Measurements from ENCODE around the gene HSPA14.
"Not testable (repeated sequence)": the region's sequence is repeated elsewhere in the genome, so short reads cannot be mapped to it uniquely, and the experiment has no call there.

The HSPA14 gene, protein sequence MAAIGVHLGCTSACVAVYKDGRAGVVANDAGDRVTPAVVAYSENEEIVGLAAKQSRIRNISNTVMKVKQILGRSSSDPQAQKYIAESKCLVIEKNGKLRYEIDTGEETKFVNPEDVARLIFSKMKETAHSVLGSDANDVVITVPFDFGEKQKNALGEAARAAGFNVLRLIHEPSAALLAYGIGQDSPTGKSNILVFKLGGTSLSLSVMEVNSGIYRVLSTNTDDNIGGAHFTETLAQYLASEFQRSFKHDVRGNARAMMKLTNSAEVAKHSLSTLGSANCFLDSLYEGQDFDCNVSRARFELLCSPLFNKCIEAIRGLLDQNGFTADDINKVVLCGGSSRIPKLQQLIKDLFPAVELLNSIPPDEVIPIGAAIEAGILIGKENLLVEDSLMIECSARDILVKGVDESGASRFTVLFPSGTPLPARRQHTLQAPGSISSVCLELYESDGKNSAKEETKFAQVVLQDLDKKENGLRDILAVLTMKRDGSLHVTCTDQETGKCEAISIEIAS

DNA sequence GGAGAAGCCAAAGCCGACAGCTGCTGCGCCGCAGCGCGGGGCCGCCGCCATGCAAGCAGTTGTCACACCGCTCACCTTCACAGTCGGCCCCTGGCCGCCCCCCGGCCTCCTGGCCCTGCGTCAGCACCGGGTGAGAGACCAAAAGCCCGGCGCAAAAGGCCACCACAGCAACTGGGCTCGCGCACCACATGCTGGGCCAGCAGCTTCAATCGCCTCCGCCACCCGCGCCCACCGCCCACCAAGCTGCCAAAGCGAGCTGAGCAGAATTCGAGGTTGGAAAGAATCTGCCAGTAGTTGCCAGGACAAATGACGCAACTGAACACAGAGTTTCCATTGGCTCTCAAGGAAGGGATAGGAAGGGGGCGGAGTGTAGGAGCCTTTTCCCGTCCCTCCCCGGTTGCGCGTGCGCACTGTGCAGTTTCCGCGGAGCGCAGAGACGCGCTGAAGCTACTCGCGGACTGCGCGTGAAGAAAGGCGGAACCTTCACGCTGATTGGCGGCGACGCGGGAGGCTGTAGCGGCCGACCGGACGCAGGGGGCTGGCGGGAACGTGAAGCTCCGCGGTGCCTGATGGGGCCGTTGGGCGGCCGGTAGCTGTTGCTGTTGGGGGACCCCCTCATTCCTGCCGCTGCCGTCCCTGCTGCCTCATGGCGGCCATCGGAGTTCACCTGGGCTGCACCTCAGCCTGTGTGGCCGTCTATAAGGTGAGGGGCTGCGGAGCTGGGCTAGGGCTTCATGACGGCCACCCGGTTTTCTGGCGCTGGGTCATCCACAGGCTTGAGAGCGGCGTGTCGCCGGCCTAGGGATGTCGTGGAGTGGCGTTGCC lies at the start of gene HSPA14, which contains the start of the genes CDNF and MSANTD7:
TSS of gene HSPA14 (plus strand) at position 550 of the 825 bp plus-strand sequence. CDS start at position 647, 97 bp downstream.
TSS of gene CDNF (minus strand) at position 281 of the 825 bp plus-strand sequence. CDS start at position 190, 91 bp downstream.
TSS of gene MSANTD7 (plus strand) at position 550 of the 825 bp plus-strand sequence. CDS start 3,979 bp downstream, outside the sequence.
- peak; percentile 99 for DNase-seq

DNA sequence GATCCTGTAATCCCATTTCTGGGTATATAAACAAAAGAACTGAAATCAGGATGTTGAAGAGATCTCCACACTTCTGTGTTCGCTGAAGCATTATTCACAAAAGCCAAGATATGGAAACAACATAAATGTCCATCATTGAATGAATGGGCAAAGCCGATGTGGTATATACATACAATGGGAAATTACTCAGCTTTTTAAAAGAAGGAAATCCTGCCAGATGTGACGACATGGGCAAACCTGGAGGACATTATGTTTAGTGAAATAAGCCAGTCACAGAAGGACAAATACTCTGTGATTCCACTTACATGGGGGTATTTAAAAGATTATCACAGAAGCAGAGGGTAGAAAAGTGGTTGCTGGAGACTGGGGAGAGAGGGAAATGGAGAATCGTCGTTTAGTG lies 39.5 kb upstream of the HSPA14 start:
- no peak for DNase-seq

DNA sequence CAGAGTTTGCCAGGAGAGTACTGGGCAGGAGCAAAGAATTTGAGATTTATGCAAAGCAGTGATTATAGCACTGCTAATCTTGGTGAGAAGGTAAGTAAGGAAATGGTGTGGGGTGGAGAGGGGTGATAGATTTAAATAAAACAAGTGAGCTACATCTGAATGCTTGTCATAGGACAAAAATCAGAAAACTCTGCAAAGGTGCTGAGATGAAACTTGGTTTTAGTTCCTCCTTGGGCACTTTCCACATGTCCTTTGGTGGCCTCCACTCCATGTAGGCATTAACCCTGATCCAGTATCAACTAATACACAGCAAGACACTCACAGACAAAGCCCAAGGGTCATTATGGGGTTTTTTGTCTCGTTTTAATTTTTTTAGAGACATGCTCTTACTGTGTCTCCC lies 37.7 kb upstream of the HSPA14 start:
- no peak for DNase-seq

DNA sequence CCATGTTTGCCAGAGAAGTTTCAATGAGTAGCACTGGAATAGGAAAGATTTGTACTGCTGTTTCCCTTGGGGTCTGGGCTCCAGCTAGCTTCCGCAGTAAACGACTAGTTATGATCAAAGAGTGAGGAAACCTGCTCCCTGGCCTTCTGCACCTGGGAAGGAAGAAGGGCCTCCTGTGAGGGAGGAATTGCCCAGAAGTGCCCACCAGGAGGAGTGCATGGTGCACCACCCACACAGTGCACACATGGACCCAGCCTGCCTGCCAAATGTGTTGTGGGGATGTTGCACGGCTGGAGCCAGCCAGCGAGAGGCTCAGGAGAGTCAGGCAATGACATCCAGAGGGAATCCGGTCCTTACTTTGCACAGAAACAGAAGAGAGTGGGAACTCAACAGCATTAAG lies 36.4 kb upstream of the HSPA14 start:
- DNase-seq = no peak

DNA sequence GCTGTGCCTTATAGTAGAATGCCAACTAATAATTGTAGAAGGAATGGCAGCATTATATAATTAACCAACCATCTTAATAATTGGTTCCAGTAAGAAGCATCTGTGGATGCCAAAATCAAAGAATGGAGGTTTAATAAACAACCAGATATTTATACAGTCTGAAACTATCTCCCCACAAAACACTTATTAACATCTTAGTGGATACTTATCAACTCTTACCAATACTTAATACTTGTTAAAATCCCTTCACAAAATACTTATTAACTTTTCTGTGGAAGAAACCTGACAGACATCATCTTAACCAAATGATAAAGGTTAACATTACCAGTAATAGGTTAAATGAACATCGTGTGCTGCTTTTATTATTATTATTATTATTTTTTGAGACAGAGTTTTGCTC lies 34.3 kb upstream of the HSPA14 start:
- DNase-seq = no peak

DNA sequence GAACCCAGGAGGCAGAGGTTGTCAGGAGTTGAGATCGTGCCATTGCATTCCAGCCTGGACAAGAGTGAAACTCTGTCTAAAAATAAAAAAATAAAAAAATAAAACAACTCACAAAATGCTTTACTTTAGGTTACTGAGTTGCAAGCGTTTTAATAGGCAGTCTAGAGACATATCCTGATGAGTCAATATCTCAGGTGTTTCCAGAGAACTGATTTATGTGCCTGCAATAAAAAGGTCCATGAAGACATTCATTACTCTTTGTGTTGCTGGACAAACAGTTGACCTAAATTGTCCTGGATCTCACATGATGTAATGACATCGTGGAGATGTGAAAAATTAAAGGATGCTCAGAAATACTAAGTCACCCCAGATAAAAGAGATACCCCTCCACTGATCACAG lies 31.8 kb upstream of the HSPA14 start:
- no peak for DNase-seq

DNA sequence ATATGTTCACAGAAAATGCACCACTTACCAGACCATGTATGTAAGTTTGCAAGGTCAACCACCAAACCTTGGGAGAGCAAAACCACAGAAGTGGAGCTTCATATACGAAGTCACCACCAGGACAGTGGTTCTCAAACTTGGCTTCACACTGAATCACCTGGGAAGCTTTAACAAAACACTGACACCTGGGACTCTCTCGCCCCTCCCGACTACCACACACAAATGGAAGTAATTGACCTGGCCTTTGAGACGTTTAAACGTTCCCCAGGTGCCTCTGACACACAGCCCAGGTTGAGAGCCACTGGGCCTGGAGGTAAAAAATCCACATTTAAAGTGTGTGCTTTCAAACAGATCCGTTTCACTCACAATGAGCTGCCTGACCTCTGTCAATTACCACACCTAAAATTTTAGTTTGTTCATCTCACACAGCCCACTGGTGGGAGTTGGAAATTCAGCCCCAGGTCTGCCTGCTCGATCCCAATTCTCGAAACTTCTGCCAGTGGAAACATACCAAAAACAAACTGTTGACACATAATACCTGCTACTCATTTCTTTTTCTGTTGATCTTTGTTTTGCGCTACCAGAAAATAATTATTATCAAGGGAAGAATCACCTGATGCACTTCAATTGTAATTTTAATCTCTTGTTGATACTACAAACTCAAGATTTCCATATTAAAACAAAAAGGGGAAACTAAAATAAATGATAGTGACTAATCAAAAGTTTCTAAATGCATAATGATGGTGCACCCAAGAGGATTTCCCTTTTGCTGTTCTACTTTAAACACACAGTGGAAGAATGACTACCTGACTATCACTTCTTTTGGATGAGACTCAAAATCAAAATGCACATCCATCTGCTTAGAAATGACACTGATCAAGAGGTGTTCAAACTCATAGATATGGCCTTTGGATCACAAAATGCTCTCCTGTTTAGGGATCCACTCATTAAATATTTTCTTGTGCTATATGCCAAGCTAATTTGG lies 26.8 kb upstream of the HSPA14 start:
- no peak for DNase-seq

DNA sequence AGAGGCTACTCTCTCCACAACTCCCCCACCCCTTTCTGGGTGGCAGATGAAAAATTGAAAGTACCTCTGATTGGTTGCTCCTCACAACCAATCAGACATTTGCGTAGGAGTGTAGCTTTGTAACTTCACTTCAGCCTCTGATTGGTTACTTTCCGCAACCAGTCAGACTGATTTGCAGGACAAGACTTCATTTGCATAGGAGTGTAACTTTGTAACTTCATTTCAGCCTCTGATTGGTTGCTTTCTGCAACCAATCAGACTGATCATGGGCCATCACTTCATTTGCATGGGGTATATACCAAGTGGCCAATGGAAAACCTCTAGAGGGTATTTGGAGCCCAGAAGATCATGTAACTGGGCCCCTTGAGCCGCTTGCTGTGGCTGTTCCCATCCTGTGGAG lies 25.8 kb upstream of the HSPA14 start:
- DNase-seq = no peak

DNA sequence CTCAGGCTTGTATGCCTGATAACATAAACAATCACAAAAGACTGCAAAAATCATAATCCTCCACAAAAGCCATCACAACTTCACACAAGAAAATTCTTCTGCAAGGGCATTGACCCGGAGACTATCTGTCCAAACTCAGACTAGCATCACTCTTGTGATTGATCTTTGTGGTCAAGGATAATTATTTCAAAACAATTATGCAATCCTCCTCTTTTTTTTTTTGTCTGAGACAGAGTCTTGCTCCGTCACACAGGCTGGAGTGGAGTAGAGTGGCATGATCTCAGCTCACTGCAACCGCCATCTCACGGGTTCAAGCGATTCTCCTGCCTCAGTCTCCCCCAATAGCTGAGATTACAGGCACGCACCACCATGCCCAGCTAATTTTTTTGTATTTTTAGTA lies 22.4 kb upstream of the HSPA14 start:
- no peak for DNase-seq

DNA sequence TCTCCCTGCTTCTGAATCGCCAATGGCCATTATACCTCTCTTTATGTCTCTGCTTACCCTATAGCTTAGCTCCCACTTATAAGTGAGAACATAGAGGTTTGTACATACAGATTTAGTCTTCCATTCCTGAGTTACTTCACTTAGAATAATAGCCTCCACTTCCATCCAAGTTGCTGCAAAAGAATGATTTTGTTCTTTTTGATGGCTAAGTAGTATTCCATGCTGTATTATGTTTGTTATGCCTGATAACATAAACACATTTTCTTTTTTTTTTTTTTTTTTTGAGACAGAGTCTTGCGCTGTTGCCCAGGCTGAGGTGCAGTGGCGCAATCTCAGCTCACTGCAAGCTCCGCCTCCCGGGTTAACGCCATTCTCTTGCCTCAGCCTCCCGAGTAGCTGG lies 21.4 kb upstream of the HSPA14 start:
- DNase-seq = not testable (repeated sequence)

DNA sequence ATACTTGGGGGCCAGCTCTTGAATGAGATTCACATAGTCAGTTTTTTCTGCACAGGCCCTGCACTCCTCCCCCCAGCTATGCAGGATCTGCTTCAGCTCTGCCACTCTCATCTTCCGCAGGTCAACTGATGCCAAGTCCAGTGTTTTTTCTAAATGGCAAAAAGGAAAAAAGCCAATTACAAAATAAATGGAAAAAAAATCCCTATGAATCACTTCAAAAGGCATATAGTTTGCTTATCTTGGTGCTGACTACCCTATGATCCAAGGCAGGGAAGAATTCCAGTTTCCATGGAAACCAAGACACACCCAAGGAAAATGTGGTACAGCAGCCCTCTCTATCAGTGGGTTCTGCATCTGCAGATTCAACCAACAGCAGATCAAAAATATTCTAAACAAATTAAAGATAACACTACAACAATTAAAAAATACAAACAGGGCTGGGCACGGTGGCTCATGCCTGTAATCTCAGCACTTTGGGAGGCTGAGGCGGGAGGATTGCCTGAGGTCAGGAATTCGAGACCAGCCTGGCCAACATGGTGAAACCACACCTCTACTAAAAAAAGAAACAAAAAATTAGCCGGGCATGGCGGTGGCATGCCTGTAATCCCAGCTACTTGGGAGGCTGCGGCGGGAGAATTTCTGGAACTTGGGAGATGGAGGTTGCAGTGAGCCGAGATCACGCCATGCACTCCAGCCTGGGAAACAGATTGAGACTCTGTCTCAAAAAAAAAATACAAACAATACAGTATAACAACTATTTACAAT lies 17.9 kb upstream of the HSPA14 start:
- no peak for DNase-seq

DNA sequence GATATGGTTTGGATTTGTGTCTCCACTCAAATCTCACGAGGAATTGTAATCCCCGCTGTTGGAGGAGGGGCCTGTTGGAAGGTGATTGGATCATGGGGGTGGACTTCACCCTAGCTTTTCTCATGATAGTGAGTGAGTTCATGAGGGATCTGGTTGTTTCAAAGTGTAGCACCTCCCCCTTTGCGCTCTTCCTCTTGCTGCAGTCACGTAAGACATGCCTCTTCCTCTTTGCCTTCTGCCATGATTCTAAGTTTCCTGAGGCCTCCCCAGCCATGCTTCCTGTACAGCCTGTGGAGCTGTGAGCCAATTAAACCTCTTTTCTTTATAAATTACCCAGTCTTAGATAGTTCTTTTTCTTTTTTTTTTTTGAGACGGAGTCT lies 17.3 kb upstream of the HSPA14 start:
- DNase-seq = no peak

DNA sequence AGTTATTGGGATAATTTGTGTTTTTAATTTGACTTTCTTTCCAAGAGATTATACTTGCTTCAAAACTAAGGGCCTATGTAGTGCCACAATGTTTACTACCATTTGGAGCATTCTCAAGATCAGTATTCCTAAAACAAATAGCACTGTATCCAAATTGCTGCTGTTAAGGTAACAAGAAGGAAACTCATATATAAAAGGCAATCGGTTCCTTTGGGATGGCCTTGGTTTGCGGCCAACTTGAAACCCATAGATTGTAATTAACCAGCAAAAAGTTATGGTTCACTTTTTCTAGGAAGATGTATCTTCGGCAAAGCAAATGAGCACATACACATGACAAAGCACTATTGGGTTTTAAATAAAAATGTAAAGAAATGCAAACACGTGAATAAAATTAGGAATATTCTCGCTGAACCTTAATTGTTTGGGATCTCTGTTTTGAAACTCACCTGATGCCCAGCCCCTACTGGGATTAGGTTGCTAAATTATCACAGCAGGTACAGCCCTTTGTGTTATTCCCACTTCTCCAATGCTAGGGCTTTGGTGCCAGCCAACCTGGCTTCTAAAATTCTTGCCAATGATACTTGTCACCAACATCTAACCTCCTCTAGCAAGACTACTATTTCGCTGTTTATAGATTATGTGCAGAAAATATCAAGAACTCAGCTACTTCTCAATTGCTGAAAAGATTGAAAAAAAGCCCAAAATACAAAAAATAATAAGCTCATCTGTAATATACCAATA lies 16.3 kb upstream of the HSPA14 start:
- DNase-seq = no peak

DNA sequence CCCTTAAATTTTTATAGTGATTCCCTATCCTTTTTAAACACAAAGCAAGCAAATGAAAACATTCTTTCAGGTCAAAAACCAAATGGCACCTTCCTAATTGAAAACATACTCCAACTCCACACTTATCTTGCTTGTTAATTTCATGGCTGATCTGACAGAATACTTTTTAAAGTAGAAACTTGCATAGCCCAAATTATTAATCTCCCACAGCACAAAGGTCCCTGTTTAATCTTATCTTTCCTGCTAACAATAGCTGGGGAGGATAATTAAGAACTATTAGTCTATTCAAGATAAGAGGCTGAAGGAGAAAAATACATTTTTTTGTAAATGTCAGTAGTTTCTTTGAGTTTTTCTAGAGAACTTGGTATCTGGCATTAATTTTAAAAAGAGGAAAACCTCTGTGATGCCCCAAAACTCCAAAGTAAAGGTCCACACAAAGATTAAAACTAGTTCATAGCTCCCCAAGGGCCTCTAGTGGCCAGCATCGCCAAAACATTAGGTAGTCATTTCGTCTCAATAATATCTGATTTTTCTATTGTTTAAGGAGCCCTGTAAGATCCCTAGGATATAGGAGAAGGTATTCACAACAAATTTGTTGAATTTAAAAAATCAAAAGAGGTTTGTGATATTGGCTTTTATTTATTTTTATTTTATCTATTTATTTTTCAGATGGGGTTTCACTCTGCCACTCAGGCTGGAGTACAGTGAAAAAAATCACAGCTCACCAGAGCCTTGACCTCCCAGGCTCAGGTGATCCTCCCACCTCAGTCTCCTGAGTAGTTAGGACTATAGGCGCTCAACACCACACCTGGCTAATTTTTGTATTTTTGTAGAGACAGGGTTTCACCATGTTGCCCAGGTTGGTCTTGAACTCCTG lies 15.0 kb upstream of the HSPA14 start:
- peak; percentile 53 for DNase-seq

DNA sequence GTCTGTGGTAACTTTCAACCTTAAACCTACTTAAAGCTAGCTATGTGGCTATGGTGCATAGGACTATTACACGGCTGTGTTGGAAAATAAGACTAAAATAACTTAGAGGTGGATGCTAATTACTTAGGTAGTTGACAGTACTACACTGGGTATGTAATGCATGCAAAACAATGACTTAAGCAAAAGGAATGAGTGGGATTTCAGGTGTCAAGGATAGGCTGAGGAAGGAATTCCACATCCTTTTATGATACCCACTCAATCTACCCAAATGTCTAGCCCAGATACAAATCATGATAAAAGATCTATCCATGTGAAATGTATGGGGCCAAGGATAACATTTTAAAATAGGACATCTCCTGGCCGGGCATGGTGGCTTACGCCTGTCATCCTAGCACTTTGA lies 14.1 kb upstream of the HSPA14 start:
- DNase-seq = no peak

DNA sequence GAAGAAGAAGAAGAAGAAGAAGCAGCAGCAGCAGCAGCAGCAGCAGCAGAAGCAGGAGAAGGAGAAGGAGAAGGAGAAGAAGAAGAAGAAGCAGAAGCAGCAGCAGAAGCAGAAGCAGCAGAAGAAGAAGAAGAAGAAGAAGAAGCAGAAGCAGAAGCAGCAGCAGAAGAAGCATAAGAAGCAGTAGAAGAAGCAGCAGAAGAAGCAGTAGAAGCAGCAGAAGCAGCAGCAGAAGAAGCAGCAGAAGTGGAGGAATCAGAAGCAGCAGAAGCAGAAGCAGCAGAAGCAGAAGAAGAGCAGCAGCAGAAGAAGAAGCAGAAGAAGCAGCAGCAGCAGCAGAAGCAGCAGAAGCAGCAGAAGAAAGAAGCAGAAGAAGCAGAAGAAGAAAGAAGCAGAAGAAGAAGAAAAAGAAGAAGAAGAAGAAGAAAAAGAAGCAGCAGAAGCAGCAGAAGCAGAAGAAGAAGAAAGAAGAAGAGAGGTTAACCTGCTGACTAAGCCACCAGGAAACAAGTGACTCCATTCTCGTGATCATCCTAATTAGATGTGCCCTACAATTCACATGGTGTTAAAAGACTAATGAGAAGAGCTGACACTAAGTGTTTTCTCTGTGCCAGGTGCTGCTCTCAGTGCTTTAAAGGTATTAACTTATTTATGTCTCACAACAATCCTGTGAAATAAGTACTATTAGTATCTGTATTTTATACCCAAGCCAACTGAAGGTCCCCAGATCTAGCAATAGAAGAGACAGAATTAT lies 11.9 kb upstream of the HSPA14 start:
- no peak for DNase-seq

DNA sequence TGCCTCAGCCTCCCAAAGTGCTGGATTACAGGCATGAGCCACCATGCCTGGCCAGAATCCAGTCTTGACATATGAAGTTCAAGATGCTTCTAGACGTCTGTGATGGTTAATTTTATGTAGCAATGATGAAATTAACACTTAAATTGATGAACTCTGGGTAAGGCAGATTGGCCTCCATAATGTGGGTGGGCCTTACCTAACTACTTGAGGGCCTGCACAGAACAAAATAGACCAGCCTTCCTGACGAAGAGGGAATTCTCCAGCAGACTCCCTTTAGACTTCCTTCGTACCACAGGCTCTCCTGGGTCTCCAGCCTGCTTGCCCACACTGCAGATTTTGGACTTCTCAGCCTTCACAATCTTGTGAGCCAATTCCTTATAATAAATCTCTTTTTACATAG lies 5.0 kb upstream of the HSPA14 start:
- no peak for DNase-seq

DNA sequence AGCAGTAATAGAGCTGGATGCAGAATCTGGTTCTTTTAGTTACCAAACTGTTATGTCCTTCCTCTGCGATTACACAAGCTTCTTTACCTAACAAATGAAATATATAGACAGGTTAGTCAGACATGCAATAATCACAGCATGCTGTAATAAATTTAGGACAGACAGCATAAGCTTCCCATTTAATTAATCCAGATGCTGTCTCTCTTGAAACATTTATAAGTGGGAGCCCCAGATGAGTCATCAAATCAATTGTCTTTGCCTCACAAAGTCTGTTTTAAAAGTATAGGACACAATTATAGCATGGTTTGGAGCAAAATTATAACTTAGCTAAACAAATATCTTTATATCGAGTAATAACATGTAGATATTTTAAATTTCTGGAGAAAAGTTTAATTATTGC lies 1.9 kb upstream of the HSPA14 start:
- DNase-seq = no peak
